ENCODE data around the gene LUZP1.

LUZP1 gene

DNA sequence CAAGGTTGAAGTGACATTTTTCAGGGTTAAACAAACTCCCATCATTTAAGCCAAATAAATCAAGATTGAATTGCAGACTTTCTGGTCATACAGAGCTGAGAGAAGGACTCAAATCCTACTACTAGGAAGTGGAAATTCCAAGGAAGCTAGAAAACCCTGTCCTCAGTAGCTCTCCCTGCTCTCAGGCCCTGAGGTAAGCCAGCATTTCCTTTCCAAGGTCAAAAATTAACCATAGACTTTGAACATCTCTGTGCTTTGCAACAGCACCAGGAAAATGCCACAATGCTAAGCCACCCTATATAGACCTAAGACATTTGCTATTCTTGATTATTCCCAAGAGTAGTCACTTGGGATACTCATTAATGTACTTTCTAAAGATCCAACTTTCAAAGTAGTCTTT lies 45.1 kb downstream of the LUZP1 start:
- no peak for TF ChIP-seq FOXP2 (optimal IDR thresholded peaks at IDR 0.05; ENCODE audit: borderline replicate concordance, extremely low read depth, extremely low read length, insufficient read depth)
- TF ChIP-seq, protein P1, sequence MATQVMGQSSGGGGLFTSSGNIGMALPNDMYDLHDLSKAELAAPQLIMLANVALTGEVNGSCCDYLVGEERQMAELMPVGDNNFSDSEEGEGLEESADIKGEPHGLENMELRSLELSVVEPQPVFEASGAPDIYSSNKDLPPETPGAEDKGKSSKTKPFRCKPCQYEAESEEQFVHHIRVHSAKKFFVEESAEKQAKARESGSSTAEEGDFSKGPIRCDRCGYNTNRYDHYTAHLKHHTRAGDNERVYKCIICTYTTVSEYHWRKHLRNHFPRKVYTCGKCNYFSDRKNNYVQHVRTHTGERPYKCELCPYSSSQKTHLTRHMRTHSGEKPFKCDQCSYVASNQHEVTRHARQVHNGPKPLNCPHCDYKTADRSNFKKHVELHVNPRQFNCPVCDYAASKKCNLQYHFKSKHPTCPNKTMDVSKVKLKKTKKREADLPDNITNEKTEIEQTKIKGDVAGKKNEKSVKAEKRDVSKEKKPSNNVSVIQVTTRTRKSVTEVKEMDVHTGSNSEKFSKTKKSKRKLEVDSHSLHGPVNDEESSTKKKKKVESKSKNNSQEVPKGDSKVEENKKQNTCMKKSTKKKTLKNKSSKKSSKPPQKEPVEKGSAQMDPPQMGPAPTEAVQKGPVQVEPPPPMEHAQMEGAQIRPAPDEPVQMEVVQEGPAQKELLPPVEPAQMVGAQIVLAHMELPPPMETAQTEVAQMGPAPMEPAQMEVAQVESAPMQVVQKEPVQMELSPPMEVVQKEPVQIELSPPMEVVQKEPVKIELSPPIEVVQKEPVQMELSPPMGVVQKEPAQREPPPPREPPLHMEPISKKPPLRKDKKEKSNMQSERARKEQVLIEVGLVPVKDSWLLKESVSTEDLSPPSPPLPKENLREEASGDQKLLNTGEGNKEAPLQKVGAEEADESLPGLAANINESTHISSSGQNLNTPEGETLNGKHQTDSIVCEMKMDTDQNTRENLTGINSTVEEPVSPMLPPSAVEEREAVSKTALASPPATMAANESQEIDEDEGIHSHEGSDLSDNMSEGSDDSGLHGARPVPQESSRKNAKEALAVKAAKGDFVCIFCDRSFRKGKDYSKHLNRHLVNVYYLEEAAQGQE (IDR thresholded peaks at IDR 0.05; ENCODE audit: insufficient read depth in 1 of 2, low read depth in 2 of 2, low read length in 2 of 2), result no peak
- no peak for TF ChIP-seq POLR2AphosphoS5 (IDR thresholded peaks at IDR 0.05; ENCODE audit: low read depth, low read length)
- TF ChIP-seq TAF1 (IDR thresholded peaks at IDR 0.05; ENCODE audit: borderline replicate concordance, insufficient read depth, low read length), result no peak
- TF ChIP-seq SIN3A (IDR thresholded peaks at IDR 0.05; ENCODE audit: borderline replicate concordance, insufficient read depth, low read length), result no peak

DNA sequence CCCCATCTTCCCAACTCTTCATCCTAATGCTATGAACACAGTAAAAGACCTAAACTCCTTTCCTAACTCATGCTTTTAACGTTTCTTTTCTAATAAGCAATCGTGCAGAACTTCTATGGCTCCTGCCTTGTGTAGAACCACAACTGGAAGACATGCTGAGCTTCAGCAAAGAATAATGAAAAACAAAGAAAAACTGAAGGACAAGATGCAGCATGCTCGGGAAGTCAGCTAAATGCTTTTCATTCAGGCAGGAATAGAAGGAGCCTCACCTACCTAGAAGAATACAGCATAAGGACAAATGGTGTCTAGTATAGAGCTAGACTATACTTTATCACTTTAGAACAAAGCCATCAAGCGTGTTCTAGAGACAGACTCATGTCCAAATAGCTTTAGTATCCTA lies 45.9 kb downstream of the LUZP1 start:
- TF ChIP-seq, protein P1 (IDR thresholded peaks at IDR 0.05; ENCODE audit: insufficient read depth in 1 of 2, low read depth in 2 of 2, low read length in 2 of 2), result no peak
- TF ChIP-seq TAF1 (IDR thresholded peaks at IDR 0.05; ENCODE audit: borderline replicate concordance, insufficient read depth, low read length) (no peak), FOXP2 (optimal IDR thresholded peaks at IDR 0.05; ENCODE audit: borderline replicate concordance, extremely low read depth, extremely low read length, insufficient read depth) (no peak), POLR2AphosphoS5 (IDR thresholded peaks at IDR 0.05; ENCODE audit: low read depth, low read length) (no peak), SIN3A (IDR thresholded peaks at IDR 0.05; ENCODE audit: borderline replicate concordance, insufficient read depth, low read length) (no peak)

DNA sequence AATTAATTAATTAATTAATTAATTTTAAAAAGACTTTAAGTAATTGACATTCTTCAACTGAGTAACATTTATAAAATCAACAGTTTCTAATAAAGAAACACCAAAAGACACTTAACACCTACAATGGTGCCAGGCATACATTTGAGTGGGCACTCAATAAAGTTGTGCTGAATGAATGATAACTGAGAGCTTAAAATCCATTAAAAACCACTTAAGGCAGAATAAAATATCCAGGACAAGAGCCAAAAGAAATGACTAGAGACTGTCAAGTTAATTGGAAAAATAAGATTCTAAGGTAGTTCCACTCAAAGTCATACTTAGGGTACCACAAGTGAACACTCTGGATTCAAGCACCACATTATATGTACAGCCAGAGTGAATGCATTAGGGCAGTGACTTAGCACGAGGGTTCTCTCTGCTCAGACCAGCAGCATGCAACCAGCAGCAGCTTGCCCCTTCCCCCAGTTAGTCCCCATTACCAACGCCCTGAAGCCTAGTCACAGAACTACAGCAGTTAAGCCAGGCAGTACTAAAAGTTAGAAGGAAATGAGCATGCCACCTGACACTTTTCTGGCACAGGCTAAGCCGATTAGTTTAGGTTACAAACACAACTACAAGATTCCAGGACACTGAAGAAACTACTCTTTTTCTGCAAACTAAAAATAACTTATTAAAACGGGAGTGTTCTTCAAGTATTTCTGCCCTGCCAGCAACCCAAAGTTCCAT lies 46.5 kb downstream of the LUZP1 start:
- TF ChIP-seq TAF1 (IDR thresholded peaks at IDR 0.05; ENCODE audit: borderline replicate concordance, insufficient read depth, low read length), result no peak
- TF ChIP-seq SIN3A (IDR thresholded peaks at IDR 0.05; ENCODE audit: borderline replicate concordance, insufficient read depth, low read length), result no peak
- no peak for TF ChIP-seq FOXP2 (optimal IDR thresholded peaks at IDR 0.05; ENCODE audit: borderline replicate concordance, extremely low read depth, extremely low read length, insufficient read depth)
- TF ChIP-seq POLR2AphosphoS5 (IDR thresholded peaks at IDR 0.05; ENCODE audit: low read depth, low read length), result no peak
- TF ChIP-seq, protein P1 (IDR thresholded peaks at IDR 0.05; ENCODE audit: insufficient read depth in 1 of 2, low read depth in 2 of 2, low read length in 2 of 2), result no peak

DNA sequence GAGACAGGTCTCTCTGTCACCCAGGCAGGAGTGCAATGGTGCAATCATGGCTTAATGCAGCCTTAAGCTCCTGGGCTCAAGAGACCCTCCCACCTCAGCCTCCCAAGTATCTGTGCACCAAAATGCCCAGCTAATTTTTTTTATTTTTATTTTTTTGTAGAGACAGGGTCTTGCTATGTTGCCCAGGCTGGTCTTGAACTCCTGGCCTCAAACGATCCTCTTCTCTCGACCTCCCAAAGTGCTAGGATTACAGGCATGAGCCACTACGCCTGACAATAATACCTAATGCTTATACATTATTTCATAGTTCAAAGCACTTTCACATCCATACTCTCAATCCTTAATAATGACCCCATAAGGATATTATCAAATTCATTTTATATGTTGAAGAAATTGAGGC lies 48.3 kb downstream of the LUZP1 start:
- TF ChIP-seq FOXP2 (optimal IDR thresholded peaks at IDR 0.05; ENCODE audit: borderline replicate concordance, extremely low read depth, extremely low read length, insufficient read depth) (no peak), TAF1 (IDR thresholded peaks at IDR 0.05; ENCODE audit: borderline replicate concordance, insufficient read depth, low read length) (no peak), SIN3A (IDR thresholded peaks at IDR 0.05; ENCODE audit: borderline replicate concordance, insufficient read depth, low read length) (no peak), POLR2AphosphoS5 (IDR thresholded peaks at IDR 0.05; ENCODE audit: low read depth, low read length) (no peak)
- TF ChIP-seq, protein P1 (IDR thresholded peaks at IDR 0.05; ENCODE audit: insufficient read depth in 1 of 2, low read depth in 2 of 2, low read length in 2 of 2), result no peak
